ENCODE measurements around the gene HSPA13. TPM values are rescaled to one million over a fixed set of nuclear protein-coding genes. Genes with fewer than 3 reads are reported as not detected.

HSPA13 gene
- total and polyA plus RNA-seq, 2 of the 8 experiments (the other 6 are each of a cell fraction or from before 2014, with no cell fraction given): 7.8 to 36.9 TPM

GRCh38 chr21:14383596-14384180, 742 bp upstream of the HSPA13 start (continued):
- no peak for TF ChIP-seq USF2 (IDR thresholded peaks at IDR 0.05; ENCODE audit: low read length)
- TF ChIP-seq RXRA (IDR thresholded peaks at IDR 0.05; ENCODE audit: insufficient read depth, low read depth, low read length): no peak
- TF ChIP-seq EP300 (IDR thresholded peaks at IDR 0.05; ENCODE audit: borderline replicate concordance in 1 of 2, low read depth in 2 of 2, low read length in 2 of 2): no peak
- TF ChIP-seq SIX5 (IDR thresholded peaks at IDR 0.05; ENCODE audit: low read depth, low read length): no peak
- TF ChIP-seq CBX8 (IDR thresholded peaks at IDR 0.05; ENCODE audit: borderline replicate concordance, low read depth, low read length): no peak
- TF ChIP-seq SIN3A (conservative IDR thresholded peaks at IDR 0.05 in 1 of 2, IDR thresholded peaks at IDR 0.05 in 1 of 2; ENCODE audit: low read depth in 1 of 2, low read length in 2 of 2): 0 out of 4 replicates have a peak, but pooled peaks of 1 of the 2 experiments have one; percentile 30
- no peak for TF ChIP-seq HDAC2 (IDR thresholded peaks at IDR 0.05; ENCODE audit: borderline replicate concordance in 1 of 2, low read depth in 2 of 2, low read length in 2 of 2)
- no peak for TF ChIP-seq SP4 (IDR thresholded peaks at IDR 0.05; ENCODE audit: low read length)
- TF ChIP-seq FOSL1 (IDR thresholded peaks at IDR 0.05; ENCODE audit: insufficient read depth, low read depth, low read length): no peak
- TF ChIP-seq MAX (IDR thresholded peaks at IDR 0.05): 0 out of 2 replicates have a peak, but pooled peaks have one; percentile 2
- no peak for TF ChIP-seq KDM5A (IDR thresholded peaks at IDR 0.05; ENCODE audit: low read length)

Data from H1 (cell line).